Activated CD4-positive, alpha-beta T cell treated with anti-CD3 and anti-CD28 coated beads, Interleukin-2, amount 50 U/mL, for 4 hours (primary cell): ENCODE measurements around the gene DENND1A.
"Not testable (repeated sequence)": the region's sequence is repeated elsewhere in the genome, so short reads cannot be mapped to it uniquely, and the experiment has no call there.

Source experiments
- DNase-seq, 2 experiments: peaks; one replicate each; pipeline ENCODE4 v3.0.0-alpha.2; 2020

Gene DENND1A

GRCh38 chr9:123342247-123342646, 587.7 kb downstream of the DENND1A start:
- no peak for DNase-seq

- DNase-seq = no peak
These were observed 588.1 kb downstream of the DENND1A start for GRCh38 chr9:123341816-123342215.

GRCh38 chr9:123339666-123340510, 590.0 kb downstream of the DENND1A start:
- peak in 1 of 2 experiments; percentile 7 for DNase-seq

GRCh38 chr9:123338710-123339665, 590.9 kb downstream of the DENND1A start:
- peak; percentile 54 to 61 for DNase-seq

GRCh38 chr9:123337971-123338370, 592.0 kb downstream of the DENND1A start:
- DNase-seq = no peak

GRCh38 chr9:123336959-123337358, 593.0 kb downstream of the DENND1A start:
- no peak for DNase-seq

- DNase-seq = no peak
These were observed 593.5 kb downstream of the DENND1A start for GRCh38 chr9:123336449-123336848.

- DNase-seq = no peak
These were observed 594.0 kb downstream of the DENND1A start for GRCh38 chr9:123335986-123336329.

- no peak for DNase-seq
These were observed 594.5 kb downstream of the DENND1A start for GRCh38 chr9:123335193-123335985.

GRCh38 chr9:123334639-123335038, 595.3 kb downstream of the DENND1A start:
- DNase-seq = no peak

- not testable (repeated sequence) for DNase-seq
These were observed 596.8 kb downstream of the DENND1A start for GRCh38 chr9:123333058-123333669.

- no peak for DNase-seq
These were observed 598.4 kb downstream of the DENND1A start for GRCh38 chr9:123331346-123332060.
